ENCODE data around the gene PSTPIP1. TPM values are rescaled to one million over a fixed set of nuclear protein-coding genes. Genes with fewer than 3 reads are reported as not detected.
A peak's percentile ranks its signal among the peaks of the same experiment; 100 is the strongest.

PSTPIP1 gene
- total RNA-seq, 1 experiment from 2014 or later, result 1.2 TPM

DNA sequence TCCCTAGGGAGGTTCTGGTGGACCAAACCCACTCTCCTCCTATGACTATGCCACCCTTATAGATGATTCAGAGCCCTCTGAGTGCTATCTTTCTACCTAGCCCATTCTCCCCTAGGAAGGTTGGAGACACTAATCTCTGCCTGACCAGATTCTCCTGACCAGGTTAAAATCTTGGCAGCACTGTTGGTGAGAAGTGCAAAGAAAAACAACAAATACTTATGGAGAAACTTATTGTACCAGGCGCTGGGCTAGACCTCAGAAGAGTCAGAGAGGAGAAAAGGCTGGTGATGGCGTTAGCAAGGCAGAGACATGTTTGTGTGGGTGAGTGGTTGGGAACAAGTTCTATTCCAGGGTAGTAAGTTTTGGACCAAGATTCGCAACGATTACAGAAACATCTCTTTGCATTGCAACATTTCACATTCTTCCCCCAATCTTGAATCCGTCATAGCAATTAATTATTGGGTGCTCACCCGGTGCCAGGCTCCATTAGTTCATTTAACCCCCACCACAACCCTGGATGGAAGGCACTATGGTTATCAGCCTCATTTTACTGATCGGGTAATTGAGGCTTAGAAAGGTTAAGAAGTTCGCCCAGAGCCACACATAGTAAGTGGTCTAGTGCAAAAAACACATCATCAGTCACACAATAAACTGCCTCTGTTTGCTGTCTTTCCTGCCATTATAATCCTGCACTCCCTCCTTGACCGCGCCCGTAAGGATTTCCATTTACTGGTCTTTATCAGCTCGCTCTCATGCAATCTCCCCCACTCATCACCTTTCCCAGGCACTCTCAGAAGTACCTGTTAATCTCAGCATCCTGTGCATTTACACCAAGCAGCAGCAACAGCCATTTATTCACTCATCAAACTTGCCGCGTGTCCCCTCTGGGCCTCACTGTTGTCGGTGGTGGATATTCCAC lies 76.6 kb downstream of the PSTPIP1 start:
- H3K36me3 Mint-ChIP-seq (ENCODE audit: insufficient read depth, unreplicated experiment), result peaks cover 5% of the 10 kb centered on the region
- no peaks in the 10 kb centered on the region for H3K9me3 Mint-ChIP-seq (ENCODE audit: unreplicated experiment)
- H3K27me3 Mint-ChIP-seq (ENCODE audit: insufficient read depth, unreplicated experiment), result peaks cover 13% of the 10 kb centered on the region
- no peak for DNase-seq (ENCODE audit: unreplicated experiment)
- ChIA-PET CTCF (interaction anchor here (0.7 kb wide), 1 partner anchor 1366 kb away, joined by 3 read pairs; no protein-coding TSS in a partner anchor), POLR2A (interaction anchor here (0.6 to 1.0 kb wide), 11 partner anchors 11 to 351 kb away, joined by 3 to 28 read pairs (median 3); no protein-coding TSS in a partner anchor)
- peak overlapping the region; percentile 73 for H3K27ac Mint-ChIP-seq (ENCODE audit: low read depth, unreplicated experiment)
- H3K4me3 Mint-ChIP-seq (ENCODE audit: unreplicated experiment), result peak overlapping the region; percentile 77
- TF ChIP-seq, protein P1, sequence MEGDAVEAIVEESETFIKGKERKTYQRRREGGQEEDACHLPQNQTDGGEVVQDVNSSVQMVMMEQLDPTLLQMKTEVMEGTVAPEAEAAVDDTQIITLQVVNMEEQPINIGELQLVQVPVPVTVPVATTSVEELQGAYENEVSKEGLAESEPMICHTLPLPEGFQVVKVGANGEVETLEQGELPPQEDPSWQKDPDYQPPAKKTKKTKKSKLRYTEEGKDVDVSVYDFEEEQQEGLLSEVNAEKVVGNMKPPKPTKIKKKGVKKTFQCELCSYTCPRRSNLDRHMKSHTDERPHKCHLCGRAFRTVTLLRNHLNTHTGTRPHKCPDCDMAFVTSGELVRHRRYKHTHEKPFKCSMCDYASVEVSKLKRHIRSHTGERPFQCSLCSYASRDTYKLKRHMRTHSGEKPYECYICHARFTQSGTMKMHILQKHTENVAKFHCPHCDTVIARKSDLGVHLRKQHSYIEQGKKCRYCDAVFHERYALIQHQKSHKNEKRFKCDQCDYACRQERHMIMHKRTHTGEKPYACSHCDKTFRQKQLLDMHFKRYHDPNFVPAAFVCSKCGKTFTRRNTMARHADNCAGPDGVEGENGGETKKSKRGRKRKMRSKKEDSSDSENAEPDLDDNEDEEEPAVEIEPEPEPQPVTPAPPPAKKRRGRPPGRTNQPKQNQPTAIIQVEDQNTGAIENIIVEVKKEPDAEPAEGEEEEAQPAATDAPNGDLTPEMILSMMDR (IDR thresholded peaks at IDR 0.05; ENCODE audit: unreplicated experiment), result no peak
- no TSS peak for BruUV-seq (replicated peaks)
- intact Hi-C loops (cut with micrococcal nuclease), result no loop called here
- H3K4me1 Mint-ChIP-seq (ENCODE audit: insufficient read depth, unreplicated experiment), result peaks cover 31% of the 10 kb centered on the region

DNA sequence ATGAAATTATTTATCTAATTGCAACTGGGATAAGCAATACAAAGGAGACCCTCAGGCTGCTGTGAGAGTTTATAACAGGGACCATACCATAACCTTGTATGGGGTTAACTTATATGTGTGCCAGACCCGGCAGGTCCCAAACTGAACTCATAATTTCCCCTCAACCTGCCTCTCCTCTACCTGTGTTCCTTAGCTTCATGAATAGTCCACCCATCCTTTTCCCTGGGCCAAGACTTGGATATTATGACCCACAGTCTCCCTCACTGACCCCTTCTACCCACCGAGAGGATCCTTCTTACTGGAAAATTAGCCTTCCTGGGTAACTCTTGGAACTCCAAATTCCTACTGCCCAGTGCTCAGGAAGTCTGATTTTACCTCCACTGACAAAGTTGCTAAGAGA lies 79.4 kb downstream of the PSTPIP1 start:
- Mint-ChIP-seq H3K36me3 (ENCODE audit: insufficient read depth, unreplicated experiment) (no peaks in the 10 kb centered on the region), H3K27me3 (ENCODE audit: insufficient read depth, unreplicated experiment) (peaks cover 13% of the 10 kb centered on the region), H3K4me3 (ENCODE audit: unreplicated experiment) (no peak overlapping the region), H3K27ac (ENCODE audit: low read depth, unreplicated experiment) (peak overlapping the region; percentile 66), H3K9me3 (ENCODE audit: unreplicated experiment) (no peaks in the 10 kb centered on the region), H3K4me1 (ENCODE audit: insufficient read depth, unreplicated experiment) (peaks cover 13% of the 10 kb centered on the region)
- ChIA-PET POLR2A (interaction anchor here (1.6 kb wide), 1 partner anchor 14 kb away, joined by 3 read pairs; no protein-coding TSS in a partner anchor), CTCF (interaction anchor here (0.8 to 1.6 kb wide), 4 partner anchors 14 to 469 kb away, joined by 3 to 4 read pairs (median 3); no protein-coding TSS in a partner anchor)
- no TSS peak for BruUV-seq (replicated peaks)
- intact Hi-C loops (cut with micrococcal nuclease), result no loop called here
- no peak for DNase-seq (ENCODE audit: unreplicated experiment)
- TF ChIP-seq, protein P1 (IDR thresholded peaks at IDR 0.05; ENCODE audit: unreplicated experiment), result no peak

DNA sequence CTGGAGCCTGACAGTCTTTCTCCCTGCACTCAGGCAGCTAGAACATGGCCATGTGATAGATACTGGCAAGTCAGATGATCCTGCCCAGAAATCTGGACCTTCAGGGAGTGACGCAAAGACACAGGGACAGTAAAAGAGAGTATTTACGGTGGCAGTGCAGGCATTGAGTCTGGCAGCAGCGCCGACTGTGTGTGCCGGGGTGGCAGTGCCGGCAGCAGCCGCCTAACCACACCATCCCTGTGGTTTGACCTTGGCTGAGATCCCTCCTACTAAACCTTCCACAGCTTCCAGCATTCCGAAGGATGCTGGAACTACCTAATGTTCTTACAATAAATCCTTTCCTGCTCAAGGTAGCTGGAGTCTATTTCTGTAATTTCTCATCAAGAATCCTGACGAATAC lies 80.6 kb downstream of the PSTPIP1 start:
- Mint-ChIP-seq H3K9me3 (ENCODE audit: unreplicated experiment) (no peaks in the 10 kb centered on the region), H3K4me3 (ENCODE audit: unreplicated experiment) (no peak overlapping the region), H3K36me3 (ENCODE audit: insufficient read depth, unreplicated experiment) (no peaks in the 10 kb centered on the region), H3K27me3 (ENCODE audit: insufficient read depth, unreplicated experiment) (peaks cover 13% of the 10 kb centered on the region), H3K27ac (ENCODE audit: low read depth, unreplicated experiment) (no peak overlapping the region), H3K4me1 (ENCODE audit: insufficient read depth, unreplicated experiment) (peaks cover 6% of the 10 kb centered on the region)
- POLR2A ChIA-PET, result no interaction called here
- peak; percentile 50 for DNase-seq (ENCODE audit: unreplicated experiment)
- CTCF ChIA-PET, result no interaction called here
- no TSS peak for BruUV-seq (replicated peaks)
- intact Hi-C loops (cut with micrococcal nuclease), result no loop called here
- TF ChIP-seq, protein P1 (IDR thresholded peaks at IDR 0.05; ENCODE audit: unreplicated experiment), result no peak

DNA sequence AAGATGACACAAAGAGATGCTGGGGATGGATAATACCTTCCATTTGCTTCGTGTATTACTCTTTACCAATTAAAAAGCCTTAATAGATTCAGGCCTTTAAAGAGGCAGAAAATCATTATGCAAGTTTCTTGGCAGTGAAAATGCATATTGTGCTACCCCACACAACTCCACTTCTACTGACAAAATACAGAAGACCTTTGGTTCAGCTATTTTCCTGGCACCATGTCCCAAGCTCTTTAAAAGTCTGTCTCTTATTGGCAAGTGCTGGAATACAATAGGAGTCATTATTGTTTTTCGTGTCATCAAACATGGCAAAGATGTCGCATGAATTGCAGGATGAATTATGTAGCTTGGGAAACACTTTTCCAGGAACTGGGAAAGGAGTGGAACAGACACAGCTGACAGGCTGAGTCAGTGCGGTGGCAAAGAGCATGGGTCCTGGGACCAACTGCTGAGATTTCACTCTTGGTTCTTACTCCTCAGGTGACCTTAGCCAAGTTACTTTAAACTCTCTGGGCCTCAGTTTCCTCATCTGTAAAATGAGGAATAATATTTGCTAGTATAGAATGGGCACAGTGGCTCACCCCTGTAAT lies 81.5 kb downstream of the PSTPIP1 start:
- Mint-ChIP-seq H3K4me1 (ENCODE audit: insufficient read depth, unreplicated experiment) (peaks cover 2% of the 10 kb centered on the region), H3K4me3 (ENCODE audit: unreplicated experiment) (no peak overlapping the region), H3K27me3 (ENCODE audit: insufficient read depth, unreplicated experiment) (peaks cover 13% of the 10 kb centered on the region), H3K27ac (ENCODE audit: low read depth, unreplicated experiment) (no peak overlapping the region), H3K9me3 (ENCODE audit: unreplicated experiment) (no peaks in the 10 kb centered on the region), H3K36me3 (ENCODE audit: insufficient read depth, unreplicated experiment) (peaks cover 2% of the 10 kb centered on the region)
- BruUV-seq (replicated peaks), result no TSS peak
- POLR2A ChIA-PET, result interaction anchor here (0.6 kb wide), 1 partner anchor 1032 kb away, joined by 3 read pairs; no protein-coding TSS in a partner anchor
- no peak for DNase-seq (ENCODE audit: unreplicated experiment)
- CTCF ChIA-PET, result no interaction called here
- intact Hi-C loops (cut with micrococcal nuclease), result no loop called here
- TF ChIP-seq, protein P1 (IDR thresholded peaks at IDR 0.05; ENCODE audit: unreplicated experiment), result no peak
